Activated CD4-positive, alpha-beta T cell treated with anti-CD3 and anti-CD28 coated beads for 48 hours (primary cell): ENCODE measurements around the gene GFPT2.

Experiments
- DNase-seq: peaks from one replicate; pipeline ENCODE4 v3.0.0-alpha.2; 2020

The GFPT2 gene

DNA sequence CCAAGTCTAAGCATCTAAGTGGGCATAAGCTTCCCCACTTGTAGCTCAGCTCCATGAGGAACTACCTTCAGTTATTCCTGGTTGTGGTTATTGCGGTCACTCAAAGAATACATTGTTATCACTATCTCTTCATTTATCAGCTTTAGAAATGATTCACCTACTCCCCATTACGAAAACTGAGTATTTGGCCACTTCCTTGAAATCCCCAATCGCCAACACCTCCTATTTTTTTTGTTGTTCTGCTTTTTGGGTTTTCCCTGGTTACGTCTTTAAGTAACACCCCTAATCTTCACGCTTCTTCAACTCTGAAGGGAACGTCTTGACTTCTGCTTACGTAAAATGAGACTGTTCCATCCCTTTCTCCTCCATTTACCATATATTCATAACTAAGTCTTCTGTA is 81.9 kb downstream of the GFPT2 start:
- DNase-seq = no peak

DNA sequence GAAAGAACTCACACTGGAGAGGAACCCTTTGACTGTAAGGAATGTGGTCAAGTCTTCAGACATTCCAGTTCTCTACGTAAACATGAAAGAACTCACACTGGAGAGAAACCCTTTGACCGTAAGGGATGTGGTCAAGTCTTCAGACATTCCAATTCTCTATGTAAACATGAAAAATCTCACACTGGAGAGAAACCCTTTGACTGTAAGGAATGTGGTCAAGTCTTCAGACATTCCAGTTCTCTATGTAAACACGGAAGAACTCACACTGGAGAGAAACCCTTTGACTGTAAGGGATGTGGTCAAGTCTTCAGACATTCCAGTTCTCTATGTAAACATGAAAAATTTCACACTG is 93.9 kb downstream of the GFPT2 start:
- no peak for DNase-seq

DNA sequence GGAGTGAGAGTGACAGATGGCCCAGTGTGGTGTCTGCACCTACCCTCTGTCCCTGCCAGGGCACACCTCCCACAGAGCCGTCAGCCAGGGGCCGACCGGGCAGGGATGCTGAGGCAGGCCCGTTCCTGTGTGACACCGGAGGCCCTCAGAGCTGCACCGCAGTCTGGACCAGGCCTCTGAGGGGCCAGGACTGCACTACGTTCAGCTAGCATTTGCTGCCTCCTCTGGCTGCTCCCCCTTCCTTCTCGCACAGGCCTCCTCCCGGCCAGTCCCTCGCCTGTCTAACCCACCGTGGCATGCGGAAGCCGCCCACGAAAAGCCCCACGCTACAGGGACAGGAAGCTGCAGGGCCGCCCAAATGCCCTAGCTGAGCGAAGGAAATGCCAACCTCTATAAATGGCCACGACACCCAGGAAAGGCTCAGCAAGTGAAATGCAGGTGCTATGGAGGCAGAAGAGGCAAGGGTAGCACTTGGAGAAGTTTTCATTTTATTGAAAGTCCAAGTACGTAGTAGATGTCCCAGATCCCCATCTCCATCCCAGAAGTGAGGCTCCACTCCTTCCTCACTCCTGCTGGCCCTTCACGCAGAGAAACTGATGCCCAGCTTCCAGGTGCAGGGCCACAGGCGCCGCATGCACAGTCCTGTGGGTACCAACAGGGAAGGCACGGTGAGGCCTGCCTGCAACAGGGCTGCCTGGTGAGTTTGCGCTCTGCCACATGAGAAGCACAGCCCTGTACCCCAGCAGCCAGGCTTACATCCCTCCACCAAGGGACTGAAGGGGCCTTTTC is 99.9 kb downstream of the GFPT2 start:
- no peak for DNase-seq

DNA sequence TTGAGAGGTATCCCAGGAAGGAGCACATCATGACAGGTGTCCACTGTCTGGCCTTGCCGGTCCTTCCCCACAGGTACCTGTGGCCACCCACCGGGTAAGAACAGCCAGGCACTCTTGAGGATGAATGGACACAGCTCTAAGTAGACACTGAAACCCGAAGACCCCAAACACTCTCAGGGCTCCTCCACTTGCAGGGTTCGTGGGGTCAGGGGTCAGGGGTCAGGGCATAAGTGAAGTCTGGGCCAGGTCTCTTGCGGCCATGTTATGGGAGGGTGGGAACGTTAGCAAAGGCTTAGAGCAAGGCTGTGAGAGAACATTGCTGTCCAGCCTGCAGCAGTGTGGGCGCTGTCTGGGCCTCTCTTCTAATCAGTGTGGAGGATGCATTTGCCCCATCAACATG is 101.2 kb downstream of the GFPT2 start:
- DNase-seq = no peak

DNA sequence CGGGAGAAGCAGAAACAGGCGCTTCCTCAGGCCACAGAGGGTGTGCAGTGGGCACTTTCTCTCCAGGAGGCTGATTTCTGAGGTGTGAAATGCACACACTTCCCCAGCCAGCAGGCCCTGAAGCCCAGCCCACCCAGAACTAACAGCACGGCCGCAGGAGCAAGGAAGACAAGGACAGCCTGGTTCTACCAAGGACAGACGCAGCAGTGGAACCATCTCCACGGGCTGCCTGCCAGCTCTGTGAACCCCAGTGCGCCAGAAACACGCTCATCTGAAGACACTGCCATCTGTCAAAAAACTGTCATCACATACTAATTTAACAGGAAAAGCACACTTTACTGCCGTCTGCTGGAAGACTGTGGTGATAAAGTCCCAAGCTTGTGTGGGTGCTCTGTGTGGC is 102.0 kb downstream of the GFPT2 start:
- no peak for DNase-seq
